Measurements from ENCODE around the gene NOD1. TPM values are rescaled to one million over a fixed set of nuclear protein-coding genes. Genes with fewer than 3 reads are reported as not detected.

NOD1 gene
- total RNA-seq, 1 experiment from 2014 or later = 7.0 TPM

DNA sequence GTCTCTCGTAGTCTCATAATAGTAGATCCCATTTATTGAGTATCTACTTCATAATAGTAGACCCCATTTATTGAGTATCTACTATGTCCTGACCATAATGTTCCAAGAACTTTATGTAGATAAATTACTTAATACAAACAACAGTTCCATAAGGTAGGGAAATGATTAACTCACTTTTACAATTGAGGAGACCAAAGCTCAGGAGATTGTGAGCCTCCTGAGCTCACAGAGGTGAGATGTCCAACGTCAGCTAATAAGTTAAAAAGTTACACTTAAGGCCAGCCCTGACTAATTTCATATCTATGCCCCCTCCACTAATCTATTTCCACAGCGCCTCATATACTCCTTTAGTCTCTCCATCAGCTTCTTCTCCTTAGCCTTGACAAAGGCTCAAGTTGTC lies 43.6 kb upstream of the NOD1 start:
- H3K4me1 Mint-ChIP-seq (ENCODE audit: low read depth, unreplicated experiment) = peaks cover 21% of the 10 kb centered on the region
- H3K36me3 ChIP-seq (ENCODE audit: control insufficient read depth, insufficient read depth, low read length) = no peaks in the 10 kb centered on the region
- no peak for DNase-seq
- no peaks in the 10 kb centered on the region for H3K36me3 Mint-ChIP-seq (ENCODE audit: insufficient read depth, unreplicated experiment)
- H3K9me3 ChIP-seq = no peaks in the 10 kb centered on the region
- H3K27me3 Mint-ChIP-seq (ENCODE audit: insufficient read depth, unreplicated experiment) = no peaks in the 10 kb centered on the region
- CTCF ChIA-PET = interaction anchor here (0.6 to 0.9 kb wide), 3 partner anchors 13 to 374 kb away, joined by 4 to 6 read pairs (median 4); no protein-coding TSS in a partner anchor
- peaks cover 43% of the 10 kb centered on the region for H3K4me1 ChIP-seq
- POLR2A ChIA-PET = no interaction called here
- no TSS peak for BruUV-seq (replicated peaks)
- H3K9me3 Mint-ChIP-seq (ENCODE audit: unreplicated experiment) = peaks cover 9% of the 10 kb centered on the region
- intact Hi-C loops (cut with micrococcal nuclease; ENCODE audit: unreplicated experiment) = no loop called here
- no peaks in the 10 kb centered on the region for H3K27me3 ChIP-seq (replicated peaks; ENCODE audit: control insufficient read depth, insufficient read depth, low read length)
- TF ChIP-seq, protein P1, sequence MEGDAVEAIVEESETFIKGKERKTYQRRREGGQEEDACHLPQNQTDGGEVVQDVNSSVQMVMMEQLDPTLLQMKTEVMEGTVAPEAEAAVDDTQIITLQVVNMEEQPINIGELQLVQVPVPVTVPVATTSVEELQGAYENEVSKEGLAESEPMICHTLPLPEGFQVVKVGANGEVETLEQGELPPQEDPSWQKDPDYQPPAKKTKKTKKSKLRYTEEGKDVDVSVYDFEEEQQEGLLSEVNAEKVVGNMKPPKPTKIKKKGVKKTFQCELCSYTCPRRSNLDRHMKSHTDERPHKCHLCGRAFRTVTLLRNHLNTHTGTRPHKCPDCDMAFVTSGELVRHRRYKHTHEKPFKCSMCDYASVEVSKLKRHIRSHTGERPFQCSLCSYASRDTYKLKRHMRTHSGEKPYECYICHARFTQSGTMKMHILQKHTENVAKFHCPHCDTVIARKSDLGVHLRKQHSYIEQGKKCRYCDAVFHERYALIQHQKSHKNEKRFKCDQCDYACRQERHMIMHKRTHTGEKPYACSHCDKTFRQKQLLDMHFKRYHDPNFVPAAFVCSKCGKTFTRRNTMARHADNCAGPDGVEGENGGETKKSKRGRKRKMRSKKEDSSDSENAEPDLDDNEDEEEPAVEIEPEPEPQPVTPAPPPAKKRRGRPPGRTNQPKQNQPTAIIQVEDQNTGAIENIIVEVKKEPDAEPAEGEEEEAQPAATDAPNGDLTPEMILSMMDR (IDR thresholded peaks at IDR 0.05; ENCODE audit: insufficient read depth in 1 of 2, low read depth in 1 of 2, low read length in 1 of 2, severe bottlenecking in 1 of 2, unreplicated experiment in 1 of 2) = no peak
- no peak overlapping the region for H3K4me3 ChIP-seq (ENCODE audit: low read depth, low read length)
- no peak overlapping the region for H3K27ac Mint-ChIP-seq (ENCODE audit: unreplicated experiment)
- H3K4me3 Mint-ChIP-seq (ENCODE audit: unreplicated experiment) = no peak overlapping the region

DNA sequence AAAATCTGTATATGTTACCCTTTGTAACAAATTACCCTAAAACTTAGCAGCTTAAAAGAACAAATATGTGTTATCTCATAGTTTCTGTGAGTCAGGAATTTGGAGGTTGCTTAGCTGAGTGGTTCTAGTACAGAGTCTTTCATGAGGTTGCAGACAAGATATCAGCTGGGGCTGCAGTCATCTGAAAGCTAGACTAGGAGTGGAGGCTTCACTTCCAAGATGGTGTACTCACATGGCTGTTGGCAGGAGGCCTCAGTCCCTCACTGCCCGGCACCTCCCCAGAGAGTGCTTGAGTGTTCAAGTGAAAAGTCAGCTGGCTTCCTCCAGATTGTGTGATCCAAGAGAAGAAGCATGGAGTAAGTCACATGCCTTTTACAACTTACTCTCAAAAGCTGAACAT lies 42.9 kb upstream of the NOD1 start:
- no peaks in the 10 kb centered on the region for H3K36me3 Mint-ChIP-seq (ENCODE audit: insufficient read depth, unreplicated experiment)
- H3K27me3 ChIP-seq (replicated peaks; ENCODE audit: control insufficient read depth, insufficient read depth, low read length) = no peaks in the 10 kb centered on the region
- H3K4me1 Mint-ChIP-seq (ENCODE audit: low read depth, unreplicated experiment) = peaks cover 21% of the 10 kb centered on the region
- peaks cover 43% of the 10 kb centered on the region for H3K4me1 ChIP-seq
- TF ChIP-seq, protein P1 (IDR thresholded peaks at IDR 0.05; ENCODE audit: insufficient read depth in 1 of 2, low read depth in 1 of 2, low read length in 1 of 2, severe bottlenecking in 1 of 2, unreplicated experiment in 1 of 2) = no peak
- ChIA-PET CTCF (no interaction called here), POLR2A (no interaction called here)
- BruUV-seq (replicated peaks) = no TSS peak
- no peak overlapping the region for H3K4me3 Mint-ChIP-seq (ENCODE audit: unreplicated experiment)
- H3K36me3 ChIP-seq (ENCODE audit: control insufficient read depth, insufficient read depth, low read length) = no peaks in the 10 kb centered on the region
- DNase-seq = no peak
- intact Hi-C loops (cut with micrococcal nuclease; ENCODE audit: unreplicated experiment) = no loop called here
- H3K27me3 Mint-ChIP-seq (ENCODE audit: insufficient read depth, unreplicated experiment) = no peaks in the 10 kb centered on the region
- no peak overlapping the region for H3K27ac Mint-ChIP-seq (ENCODE audit: unreplicated experiment)
- no peaks in the 10 kb centered on the region for H3K9me3 ChIP-seq
- no peak overlapping the region for H3K4me3 ChIP-seq (ENCODE audit: low read depth, low read length)
- H3K9me3 Mint-ChIP-seq (ENCODE audit: unreplicated experiment) = peaks cover 9% of the 10 kb centered on the region

DNA sequence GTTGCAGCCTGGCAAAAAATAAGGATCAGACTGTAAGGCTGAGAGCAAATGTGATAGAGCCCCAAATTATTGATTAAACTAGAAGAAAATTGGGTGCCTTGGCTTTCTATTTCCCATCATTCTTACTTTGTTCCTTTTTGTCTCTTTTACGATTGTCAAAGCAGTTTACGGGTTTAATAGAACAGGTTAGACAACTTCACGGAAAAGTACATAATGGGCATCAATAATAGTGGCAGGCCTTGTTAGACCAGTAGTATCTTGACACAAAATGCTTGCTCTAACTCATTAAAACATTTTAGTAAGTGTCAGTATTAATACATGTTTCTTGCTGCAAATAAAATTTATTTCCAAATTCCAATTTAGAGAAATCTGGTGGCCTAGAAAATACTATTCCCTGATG lies 40.5 kb upstream of the NOD1 start:
- DNase-seq = peak in 1 of 2 experiments; percentile 25
- TF ChIP-seq, protein P1 (IDR thresholded peaks at IDR 0.05; ENCODE audit: insufficient read depth in 1 of 2, low read depth in 1 of 2, low read length in 1 of 2, severe bottlenecking in 1 of 2, unreplicated experiment in 1 of 2) = no peak
- H3K27me3 Mint-ChIP-seq (ENCODE audit: insufficient read depth, unreplicated experiment) = no peaks in the 10 kb centered on the region
- ChIA-PET CTCF (no interaction called here), POLR2A (no interaction called here)
- peaks cover 21% of the 10 kb centered on the region for H3K4me1 Mint-ChIP-seq (ENCODE audit: low read depth, unreplicated experiment)
- H3K36me3 Mint-ChIP-seq (ENCODE audit: insufficient read depth, unreplicated experiment) = no peaks in the 10 kb centered on the region
- Histone ChIP-seq H3K4me1 (peaks cover 36% of the 10 kb centered on the region), H3K27me3 (replicated peaks; ENCODE audit: control insufficient read depth, insufficient read depth, low read length) (no peaks in the 10 kb centered on the region), H3K36me3 (ENCODE audit: control insufficient read depth, insufficient read depth, low read length) (no peaks in the 10 kb centered on the region), H3K9me3 (no peaks in the 10 kb centered on the region), H3K4me3 (ENCODE audit: low read depth, low read length) (no peak overlapping the region)
- intact Hi-C loops (cut with micrococcal nuclease; ENCODE audit: unreplicated experiment) = no loop called here
- BruUV-seq (replicated peaks) = no TSS peak
- peaks cover 9% of the 10 kb centered on the region for H3K9me3 Mint-ChIP-seq (ENCODE audit: unreplicated experiment)
- H3K27ac Mint-ChIP-seq (ENCODE audit: unreplicated experiment) = no peak overlapping the region
- H3K4me3 Mint-ChIP-seq (ENCODE audit: unreplicated experiment) = no peak overlapping the region
